H7 (cell line): Measurements from ENCODE around the gene SLC35B1. TPM values are rescaled to one million over a fixed set of nuclear protein-coding genes. Genes with fewer than 3 reads are reported as not detected.

Experiments
- DNase-seq: peaks from one replicate; pipeline ENCODE4 v3.0.0; 2012
- H3K27me3 ChIP-seq: 2 replicates; pipeline ENCODE4 v1.6.0; 2011; ENCODE audit warnings: mild to moderate bottlenecking, low read length; ENCODE audit not compliant: control insufficient read depth, insufficient read depth
- H3K36me3 ChIP-seq: replicated peaks from 2 replicates; pipeline ENCODE4 v1.5.1; 2011; ENCODE audit warnings: low read length; ENCODE audit not compliant: control insufficient read depth, insufficient read depth
- H3K4me3 ChIP-seq: 2 replicates; pipeline ENCODE4 v1.5.1; 2011; ENCODE audit warnings: low read depth, mild to moderate bottlenecking, control low read depth, low read length, moderate library complexity; ENCODE audit not compliant: insufficient read depth
- total RNA-seq: library from RNA; depleted of rRNA; stranded (reverse); fragments of >200 nt; shearing (Covaris generic); gene quantifications from 2 replicates; pipeline ENCODE4 v1.2.3, GENCODE V29; 2014; rRNA removed

Gene SLC35B1
- total RNA-seq = 57.6 and 76.6 TPM in 2 replicates

GRCh38 chr17:49707608-49708514 is at the start of gene SLC35B1:
Gene SLC35B1, minus strand, starts transcription at chr17:49707964. Its CDS starts 131 bp downstream, at chr17:49707833.
- Histone ChIP-seq H3K4me3 (peak within 1 kb of the TSS; percentile 76), H3K36me3 (peaks cover 22% of the 10 kb centered on the region), H3K27me3 (no peaks in the 10 kb centered on the region)
- DNase-seq = peak; percentile 98

GRCh38 chr17:49757151-49757777 is 49.5 kb upstream of the SLC35B1 start:
- DNase-seq = no peak

GRCh38 chr17:49756323-49757150 is 48.8 kb upstream of the SLC35B1 start:
- Histone ChIP-seq H3K4me3 (no peak overlapping the region), H3K27me3 (no peaks in the 10 kb centered on the region), H3K36me3 (peaks cover 2% of the 10 kb centered on the region; the same call in 1 of the 2 replicates)
- DNase-seq = no peak

More at GRCh38 chr17:49757151-49757777, 49.5 kb upstream of the SLC35B1 start:
- Histone ChIP-seq H3K27me3 (no peaks in the 10 kb centered on the region), H3K36me3 (peaks cover 2% of the 10 kb centered on the region; the same call in 1 of the 2 replicates), H3K4me3 (no peak overlapping the region)

- peaks cover 2% of the 10 kb centered on the region; the same call in 1 of the 2 replicates for H3K36me3 ChIP-seq
- H3K27me3 ChIP-seq = no peaks in the 10 kb centered on the region
- no peak for DNase-seq
- no peak overlapping the region for H3K4me3 ChIP-seq
Measured at GRCh38 chr17:49755663-49756283, 48.0 kb upstream of the SLC35B1 start.

GRCh38 chr17:49753959-49754391 is 46.2 kb upstream of the SLC35B1 start:
- H3K36me3 ChIP-seq = peaks cover 2% of the 10 kb centered on the region; the same call in 1 of the 2 replicates
- H3K4me3 ChIP-seq = no peak overlapping the region
- no peak for DNase-seq
- no peaks in the 10 kb centered on the region for H3K27me3 ChIP-seq

- H3K36me3 ChIP-seq = no peaks in the 10 kb centered on the region
Measured at GRCh38 chr17:49752508-49752907, 44.7 kb upstream of the SLC35B1 start.

GRCh38 chr17:49749730-49750129 is 42.0 kb upstream of the SLC35B1 start:
- H3K4me3 ChIP-seq = no peak overlapping the region
- H3K27me3 ChIP-seq = no peaks in the 10 kb centered on the region

More at GRCh38 chr17:49752508-49752907, 44.7 kb upstream of the SLC35B1 start:
- no peak for DNase-seq
- Histone ChIP-seq H3K27me3 (no peaks in the 10 kb centered on the region), H3K4me3 (no peak overlapping the region)

GRCh38 chr17:49748791-49749190 is 41.0 kb upstream of the SLC35B1 start:
- Histone ChIP-seq H3K4me3 (no peak overlapping the region), H3K36me3 (no peaks in the 10 kb centered on the region), H3K27me3 (no peaks in the 10 kb centered on the region)
- DNase-seq = no peak

More at GRCh38 chr17:49749730-49750129, 42.0 kb upstream of the SLC35B1 start:
- no peak for DNase-seq
- no peaks in the 10 kb centered on the region for H3K36me3 ChIP-seq

- no peaks in the 10 kb centered on the region for H3K27me3 ChIP-seq
- no peak overlapping the region for H3K4me3 ChIP-seq
- H3K36me3 ChIP-seq = no peaks in the 10 kb centered on the region
- no peak for DNase-seq
Measured at GRCh38 chr17:49748223-49748622, 40.5 kb upstream of the SLC35B1 start.

- H3K4me3 ChIP-seq = no peak overlapping the region
- no peak for DNase-seq
Measured at GRCh38 chr17:49747632-49748031, 39.9 kb upstream of the SLC35B1 start.

GRCh38 chr17:49746791-49747490 is 39.2 kb upstream of the SLC35B1 start:
- H3K36me3 ChIP-seq = no peaks in the 10 kb centered on the region
- no peak for DNase-seq
- no peak overlapping the region for H3K4me3 ChIP-seq
- H3K27me3 ChIP-seq = no peaks in the 10 kb centered on the region

More at GRCh38 chr17:49747632-49748031, 39.9 kb upstream of the SLC35B1 start:
- Histone ChIP-seq H3K27me3 (no peaks in the 10 kb centered on the region), H3K36me3 (no peaks in the 10 kb centered on the region)

- no peaks in the 10 kb centered on the region for H3K36me3 ChIP-seq
- DNase-seq = no peak
- H3K27me3 ChIP-seq = no peaks in the 10 kb centered on the region
- H3K4me3 ChIP-seq = no peak overlapping the region
Measured at GRCh38 chr17:49745175-49746139, 37.7 kb upstream of the SLC35B1 start.
